H1 (cell line): ENCODE results near the gene KIAA1328. TPM values are rescaled to one million over a fixed set of nuclear protein-coding genes. Genes with fewer than 3 reads are reported as not detected.

Experiments used
- BACH1 ChIP-seq: IDR thresholded peaks from 2 replicates; pipeline ENCODE4 v1.6.1; 2012; ENCODE audit warnings: low read length, improper control_type of control experiment
- TEAD4 ChIP-seq: IDR thresholded peaks from 2 replicates; pipeline ENCODE4 v1.6.1; 2012; ENCODE audit warnings: low read depth, low read length, inconsistent platforms, mixed read lengths
- polyA plus RNA-seq, 7 experiments: library from polyadenylated mRNA; depleted of rRNA in 3 of 7; stranded (reverse) in 5 of 7; unstranded in 2 of 7; fragments of >200 nt in 5 of 7; fragments of 200-250 nt in 2 of 7; gene quantifications; 1 replicate in 5 of 7; 2 replicates in 1 of 7; 4 replicates in 1 of 7; pipeline versions ENCODE4 v1.2.1 to v1.2.3, GENCODE V29; 2011 to 2013; ENCODE audit warnings: missing spikeins in 2 of 7, mixed read lengths in 2 of 7
- total RNA-seq: library from RNA; stranded (reverse); fragmentation: NEBNext Ultra II Directional; extraction: Animal tissue kit (Norgen Biotek cat#: 25700); gene quantifications from 2 replicates; pipeline ENCODE4 v1.2.1, GENCODE V29; 2021

The KIAA1328 gene
- total and polyA plus RNA-seq, 2 of the 8 experiments (the other 6 are each of a cell fraction or from before 2014, with no cell fraction given) = 2.6 to 5.7 TPM

DNA sequence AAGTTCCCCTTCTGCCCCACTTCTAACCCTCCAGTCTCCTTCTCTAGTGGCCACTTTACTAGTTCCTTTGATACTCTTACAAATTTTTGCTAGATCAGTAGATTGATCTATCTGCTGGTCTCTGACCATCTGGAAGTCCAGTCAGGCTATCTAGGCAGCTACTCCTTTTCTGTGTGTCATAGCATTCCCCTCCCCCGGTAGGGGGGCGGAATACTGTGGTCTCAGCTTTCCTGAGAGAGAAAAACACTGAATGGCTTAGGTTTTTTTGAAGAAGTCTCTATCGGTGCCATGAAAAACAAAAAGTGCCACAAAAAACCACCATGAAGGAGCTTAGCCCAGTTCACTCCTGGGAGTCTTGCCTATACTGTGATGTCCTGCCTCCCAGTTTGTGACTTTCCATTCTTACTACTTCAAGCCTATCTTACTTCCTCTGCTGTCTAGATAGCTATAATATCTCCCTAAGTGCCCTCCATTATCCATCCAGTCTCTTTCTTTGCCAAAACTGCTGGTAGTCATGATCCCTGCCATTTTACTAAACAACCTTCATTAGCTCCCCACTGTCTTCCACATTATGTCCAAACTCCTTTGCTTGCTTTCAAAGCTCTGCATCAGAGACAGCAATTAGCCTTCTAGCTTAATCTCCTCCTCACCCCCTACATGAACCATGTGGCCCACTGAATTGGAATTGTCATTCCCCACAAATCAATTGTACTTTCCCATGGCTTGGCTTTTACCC, 30.0 kb upstream of the KIAA1328 start (continued):
- TF ChIP-seq TEAD4 = no peak
- no peak for TF ChIP-seq BACH1
- TF ChIP-seq, all 59 proteins: peak for 0
